ENCODE measurements around the gene MALRD1. TPM values are rescaled to one million over a fixed set of nuclear protein-coding genes. Genes with fewer than 3 reads are reported as not detected.

Gene MALRD1
- total and polyA plus RNA-seq, 2 experiments from 2014 or later, result 0.49 to 0.57 TPM

DNA sequence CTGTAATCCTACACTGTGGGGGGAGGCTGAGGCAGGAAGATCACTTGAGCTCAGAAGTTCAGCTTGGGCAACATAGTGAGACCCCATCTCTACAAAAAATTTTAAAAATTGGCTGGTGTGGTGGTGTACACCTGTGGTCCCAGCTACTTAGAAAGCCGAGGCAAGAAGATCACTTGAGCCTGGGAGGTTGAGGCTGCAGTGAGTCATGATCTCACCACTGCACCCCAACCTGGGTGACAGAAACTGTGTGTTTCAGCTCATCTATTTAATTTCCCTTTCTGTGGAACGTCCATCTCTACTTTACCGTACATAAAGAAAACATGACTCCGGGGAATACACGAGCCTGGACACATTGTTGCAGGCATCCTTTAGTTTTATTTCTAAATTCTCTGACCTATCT lies 413.0 kb downstream of the MALRD1 start:
- DNase-seq (ENCODE audit: low read depth in 1 of 2, low spot score in 1 of 2), result no peak
- Histone ChIP-seq H3K9me3 (ENCODE audit: low read depth) (no peaks in the 10 kb centered on the region), H3K27ac (no peak overlapping the region), H3K4me1 (ENCODE audit: low read depth) (no peaks in the 10 kb centered on the region), H3K27me3 (no peaks in the 10 kb centered on the region), H3K36me3 (no peaks in the 10 kb centered on the region), H3K4me3 (no peak overlapping the region)
- TF ChIP-seq CTCF (IDR thresholded peaks at IDR 0.05; ENCODE audit: low read depth, low read length), result no peak

DNA sequence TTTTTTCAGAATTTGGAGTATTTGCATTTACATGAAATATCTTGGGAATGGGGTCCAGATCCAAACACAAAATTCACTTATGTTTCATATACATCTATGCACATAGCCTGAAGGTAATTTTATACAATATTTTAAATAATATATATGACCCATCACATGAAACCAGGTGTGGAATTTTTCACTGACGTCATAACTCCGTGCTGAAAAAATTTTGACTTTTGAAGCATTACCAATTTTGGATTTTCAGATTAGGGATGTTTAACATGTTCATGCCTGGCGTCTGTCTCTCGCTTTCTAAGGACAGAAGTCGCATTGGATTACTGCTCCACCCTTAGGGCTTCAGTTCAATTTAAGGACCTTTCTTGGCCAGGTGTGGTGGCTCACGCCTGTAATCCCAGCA lies 418.1 kb downstream of the MALRD1 start:
- no peak for TF ChIP-seq CTCF (IDR thresholded peaks at IDR 0.05; ENCODE audit: low read depth, low read length)
- Histone ChIP-seq H3K4me3 (no peak overlapping the region), H3K27ac (no peak overlapping the region), H3K4me1 (ENCODE audit: low read depth) (no peaks in the 10 kb centered on the region), H3K9me3 (ENCODE audit: low read depth) (no peaks in the 10 kb centered on the region), H3K27me3 (no peaks in the 10 kb centered on the region), H3K36me3 (no peaks in the 10 kb centered on the region)
- DNase-seq (ENCODE audit: low read depth in 1 of 2, low spot score in 1 of 2), result no peak

- H3K27ac ChIP-seq, result no peak overlapping the region
- no peak for TF ChIP-seq CTCF (IDR thresholded peaks at IDR 0.05; ENCODE audit: low read depth, low read length)
- no peaks in the 10 kb centered on the region for H3K4me1 ChIP-seq (ENCODE audit: low read depth)
- DNase-seq (ENCODE audit: low read depth in 1 of 2, low spot score in 1 of 2), result peak in 1 of 2 donors; percentile 7
- no peak overlapping the region for H3K4me3 ChIP-seq
- no peaks in the 10 kb centered on the region for H3K27me3 ChIP-seq
- H3K9me3 ChIP-seq (ENCODE audit: low read depth), result no peaks in the 10 kb centered on the region
- no peaks in the 10 kb centered on the region for H3K36me3 ChIP-seq
These were observed 419.8 kb downstream of the MALRD1 start for GRCh38 chr10:19468413-19468812.

- no peaks in the 10 kb centered on the region for H3K4me1 ChIP-seq (ENCODE audit: low read depth)
- H3K36me3 ChIP-seq, result no peaks in the 10 kb centered on the region
- TF ChIP-seq CTCF (IDR thresholded peaks at IDR 0.05; ENCODE audit: low read depth, low read length), result no peak
- H3K9me3 ChIP-seq (ENCODE audit: low read depth), result no peaks in the 10 kb centered on the region
- H3K27me3 ChIP-seq, result no peaks in the 10 kb centered on the region
- no peak for DNase-seq (ENCODE audit: low read depth in 1 of 2, low spot score in 1 of 2)
- no peak overlapping the region for H3K27ac ChIP-seq
- no peak overlapping the region for H3K4me3 ChIP-seq
These were observed 420.9 kb downstream of the MALRD1 start for GRCh38 chr10:19469521-19469920.

DNA sequence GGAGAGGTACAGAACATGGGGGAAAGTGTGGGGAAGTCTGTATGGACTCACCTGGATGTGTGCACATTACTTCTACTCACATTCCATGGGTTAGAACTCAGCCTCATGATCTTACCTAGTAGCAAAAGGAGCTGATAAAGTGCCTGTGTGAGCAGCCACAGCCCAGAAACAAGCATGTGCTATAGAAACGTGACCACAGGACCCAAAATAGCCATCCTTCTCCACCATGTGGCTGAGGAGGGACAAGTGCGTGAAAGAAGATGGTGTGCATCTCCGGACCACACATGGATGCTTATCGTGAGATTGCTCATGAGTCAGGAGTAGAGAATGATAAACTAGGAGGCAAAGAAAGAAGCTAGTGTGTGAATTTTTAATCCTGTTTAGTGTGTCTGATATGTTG lies 431.3 kb downstream of the MALRD1 start:
- H3K4me3 ChIP-seq, result no peak overlapping the region
- no peaks in the 10 kb centered on the region for H3K9me3 ChIP-seq (ENCODE audit: low read depth)
- no peak for TF ChIP-seq CTCF (IDR thresholded peaks at IDR 0.05; ENCODE audit: low read depth, low read length)
- no peaks in the 10 kb centered on the region for H3K27me3 ChIP-seq
- no peak overlapping the region for H3K27ac ChIP-seq
- DNase-seq (ENCODE audit: low read depth in 1 of 2, low spot score in 1 of 2), result no peak
- H3K36me3 ChIP-seq, result no peaks in the 10 kb centered on the region
- no peaks in the 10 kb centered on the region for H3K4me1 ChIP-seq (ENCODE audit: low read depth)

GRCh38 chr10:19480353-19480752 lies 431.8 kb downstream of the MALRD1 start:
- Histone ChIP-seq H3K9me3 (ENCODE audit: low read depth) (no peaks in the 10 kb centered on the region), H3K27ac (no peak overlapping the region), H3K27me3 (no peaks in the 10 kb centered on the region), H3K4me3 (no peak overlapping the region), H3K4me1 (ENCODE audit: low read depth) (no peaks in the 10 kb centered on the region), H3K36me3 (no peaks in the 10 kb centered on the region)
- no peak for TF ChIP-seq CTCF (IDR thresholded peaks at IDR 0.05; ENCODE audit: low read depth, low read length)
- peak in 1 of 2 donors; percentile 15 for DNase-seq (ENCODE audit: low read depth in 1 of 2, low spot score in 1 of 2)
